ENCODE data around the gene PPP4C. TPM values are rescaled to one million over a fixed set of nuclear protein-coding genes. Genes with fewer than 3 reads are reported as not detected.

The PPP4C gene
- total and polyA plus RNA-seq, 2 of the 8 experiments (the other 6 are each of a cell fraction or from before 2014, with no cell fraction given): 148 to 298 TPM

DNA sequence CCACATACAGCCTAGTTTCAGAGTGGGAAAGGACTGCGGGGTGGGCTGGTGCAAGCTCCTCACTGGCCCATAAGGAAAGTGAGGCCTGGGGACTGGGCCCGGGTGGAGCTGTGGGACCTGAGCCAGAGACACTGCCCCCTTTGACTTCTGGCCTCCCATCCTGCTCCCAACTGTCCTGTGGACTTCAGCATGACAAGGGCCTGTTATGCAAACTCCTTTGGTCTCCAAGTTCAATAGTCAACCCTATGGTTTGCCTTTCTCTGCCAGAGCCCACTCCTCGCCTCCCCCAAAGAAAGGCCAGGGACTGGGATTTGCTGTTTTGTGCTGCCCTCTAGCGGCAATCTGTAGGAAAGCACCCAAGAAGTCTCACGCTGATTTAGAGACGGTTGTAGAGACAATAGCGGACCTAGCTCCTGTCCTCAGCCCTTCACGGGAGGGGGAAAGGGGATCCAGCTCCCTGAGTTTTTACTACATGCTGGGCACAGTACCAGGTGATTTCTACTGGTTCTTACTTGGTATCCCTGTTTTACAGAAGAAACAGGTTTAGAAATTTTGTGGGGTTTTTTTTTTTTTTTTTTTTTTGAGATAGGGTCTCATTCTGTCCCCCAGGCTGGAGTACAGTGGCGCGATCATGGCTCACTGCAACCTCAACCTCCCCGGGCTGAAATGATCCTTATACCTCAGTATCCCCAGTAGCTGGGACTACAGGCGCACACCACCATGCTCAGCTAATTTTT lies 43.5 kb upstream of the PPP4C start (continued):
- no peak for TF ChIP-seq KDM4A (IDR thresholded peaks at IDR 0.05; ENCODE audit: low read depth, low read length, severe bottlenecking)
- TF ChIP-seq PHF8 (conservative IDR thresholded peaks at IDR 0.05; ENCODE audit: low read depth, low read length): no peak
- peak in 1 of 2 experiments; percentile 20; a peak in 1 of 3 replicates for TF ChIP-seq EP300 (IDR thresholded peaks at IDR 0.05; ENCODE audit: borderline replicate concordance in 1 of 2, low read depth in 2 of 2, low read length in 2 of 2)
